Suprapubic skin (tissue), 4 donors: ENCODE results near the gene CASD1. TPM values are rescaled to one million over a fixed set of nuclear protein-coding genes. Genes with fewer than 3 reads are reported as not detected.

Experiments used
- DNase-seq, 2 donors: peaks; one replicate each; pipeline ENCODE4 v3.0.0-alpha.2; 2019; ENCODE audit warnings: low spot score in 2 of 2
- H3K27ac ChIP-seq: fragments of 200-600 bp; sonication (generic); one replicate; pipeline ENCODE4 v1.5.1; 2019
- H3K27me3 ChIP-seq: fragments of 200-600 bp; sonication (generic); one replicate; pipeline ENCODE4 v1.5.1; 2019
- H3K36me3 ChIP-seq: fragments of 200-600 bp; sonication (generic); one replicate; pipeline ENCODE4 v1.5.1; 2019
- H3K4me1 ChIP-seq: fragments of 200-600 bp; sonication (generic); one replicate; pipeline ENCODE4 v1.5.1; 2019
- H3K4me3 ChIP-seq: fragments of 200-600 bp; sonication (generic); one replicate; pipeline ENCODE4 v1.5.1; 2019; ENCODE audit warnings: mild to moderate bottlenecking
- H3K9me3 ChIP-seq: fragments of 200-600 bp; sonication (generic); one replicate; pipeline ENCODE4 v1.5.1; 2019
- EP300 ChIP-seq: sonication (generic); formaldehyde crosslinking; IDR thresholded peaks from one replicate; pipeline ENCODE4 v1.6.1; 2017; ENCODE audit warnings: antibody characterized with exemption
- POLR2A ChIP-seq, 2 donors: fragments of 450-650 bp; IDR thresholded peaks; one replicate each; pipeline ENCODE4 v1.6.1; 2017; ENCODE audit warnings: antibody characterized with exemption in 2 of 2, mild to moderate bottlenecking in 2 of 2, moderate library complexity in 2 of 2
- POLR2AphosphoS5 ChIP-seq, 3 donors: sonication (generic); formaldehyde crosslinking; IDR thresholded peaks; one replicate each; pipeline ENCODE4 v1.6.1; 2017; ENCODE audit warnings: antibody characterized with exemption in 3 of 3
- WGBS: methylation state at CpG from one replicate; pipeline ENCODE4 v1.1.5; 2018; 5-methylcytosine and 5-hydroxymethylcytosine counted together
- total RNA-seq, 4 donors: library from RNA; depleted of rRNA; stranded (reverse); fragments of >200 nt; gene quantifications; one replicate each; pipeline ENCODE4 v1.1.0, GENCODE V29; 2016
- TF ChIP-seq, protein P1 (sequence below), 2 donors: fragments of 200-600 bp in 1 of 2; fragments of 450-650 bp in 1 of 2; sonication (generic) in 1 of 2; IDR thresholded peaks; one replicate each; pipeline ENCODE4 v1.5.1; 2016 to 2019; ENCODE audit warnings: antibody characterized with exemption in 2 of 2, mild to moderate bottlenecking in 1 of 2, moderate library complexity in 1 of 2

Gene CASD1
- total RNA-seq, 4 donors from 2014 or later, result 9.0 to 15.1 (median 12.6) TPM

DNA sequence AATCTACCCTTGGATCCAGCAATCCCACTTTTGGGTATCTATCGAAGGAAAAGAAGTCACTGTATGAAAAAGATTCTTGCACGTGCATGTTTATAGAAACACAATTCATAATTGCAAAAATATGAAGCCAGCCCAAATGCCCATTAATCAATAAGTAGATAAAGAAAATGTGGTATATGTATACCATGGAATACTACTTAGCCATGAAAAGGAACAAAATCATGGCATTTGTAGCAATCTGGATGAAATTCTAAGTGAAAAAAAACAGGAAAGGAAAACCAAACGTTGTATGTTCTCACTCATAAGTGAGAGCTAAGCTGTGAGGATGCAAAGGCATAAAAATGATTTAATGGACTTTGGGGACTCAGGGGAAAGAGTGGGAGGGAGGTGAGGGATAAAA lies 18.2 kb upstream of the CASD1 start:
- Histone ChIP-seq H3K4me3 (no peak overlapping the region), H3K36me3 (no peaks in the 10 kb centered on the region), H3K9me3 (no peaks in the 10 kb centered on the region), H3K27ac (no peak overlapping the region), H3K27me3 (peaks cover 2% of the 10 kb centered on the region), H3K4me1 (no peaks in the 10 kb centered on the region)
- TF ChIP-seq EP300 (no peak), POLR2AphosphoS5 (IDR thresholded peaks at IDR 0.05) (no peak), POLR2A (IDR thresholded peaks at IDR 0.05) (no peak)
- TF ChIP-seq, protein P1, sequence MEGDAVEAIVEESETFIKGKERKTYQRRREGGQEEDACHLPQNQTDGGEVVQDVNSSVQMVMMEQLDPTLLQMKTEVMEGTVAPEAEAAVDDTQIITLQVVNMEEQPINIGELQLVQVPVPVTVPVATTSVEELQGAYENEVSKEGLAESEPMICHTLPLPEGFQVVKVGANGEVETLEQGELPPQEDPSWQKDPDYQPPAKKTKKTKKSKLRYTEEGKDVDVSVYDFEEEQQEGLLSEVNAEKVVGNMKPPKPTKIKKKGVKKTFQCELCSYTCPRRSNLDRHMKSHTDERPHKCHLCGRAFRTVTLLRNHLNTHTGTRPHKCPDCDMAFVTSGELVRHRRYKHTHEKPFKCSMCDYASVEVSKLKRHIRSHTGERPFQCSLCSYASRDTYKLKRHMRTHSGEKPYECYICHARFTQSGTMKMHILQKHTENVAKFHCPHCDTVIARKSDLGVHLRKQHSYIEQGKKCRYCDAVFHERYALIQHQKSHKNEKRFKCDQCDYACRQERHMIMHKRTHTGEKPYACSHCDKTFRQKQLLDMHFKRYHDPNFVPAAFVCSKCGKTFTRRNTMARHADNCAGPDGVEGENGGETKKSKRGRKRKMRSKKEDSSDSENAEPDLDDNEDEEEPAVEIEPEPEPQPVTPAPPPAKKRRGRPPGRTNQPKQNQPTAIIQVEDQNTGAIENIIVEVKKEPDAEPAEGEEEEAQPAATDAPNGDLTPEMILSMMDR (IDR thresholded peaks at IDR 0.05), result no peak
- 75% methylated on average over 3 of the region's 3 CpGs for WGBS
- no peak for DNase-seq

DNA sequence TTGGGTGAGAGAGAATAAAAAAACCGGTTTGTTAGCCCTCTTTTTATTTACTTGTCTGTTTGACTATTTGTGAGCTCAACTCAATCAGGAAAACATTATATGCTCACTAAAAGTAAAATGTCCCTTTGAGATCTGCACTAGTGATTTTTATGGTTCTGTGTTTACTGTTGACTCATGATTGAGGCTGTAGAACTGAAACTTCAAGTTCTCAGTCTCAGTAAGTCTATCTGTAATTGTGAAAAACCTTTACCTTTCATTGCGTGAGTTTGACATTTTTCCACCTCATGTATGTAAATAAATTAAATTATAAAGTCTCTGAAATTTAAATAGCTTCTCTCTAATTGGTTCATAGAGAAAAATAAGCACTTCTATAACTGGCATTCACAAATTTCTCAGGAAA lies 17.0 kb upstream of the CASD1 start:
- H3K36me3 ChIP-seq, result no peaks in the 10 kb centered on the region
- no peak overlapping the region for H3K4me3 ChIP-seq
- H3K4me1 ChIP-seq, result no peaks in the 10 kb centered on the region
- TF ChIP-seq EP300, result no peak
- no peak for TF ChIP-seq POLR2A (IDR thresholded peaks at IDR 0.05)
- no peak for TF ChIP-seq POLR2AphosphoS5 (IDR thresholded peaks at IDR 0.05)
- TF ChIP-seq, protein P1 (IDR thresholded peaks at IDR 0.05), result no peak
- no peak for DNase-seq
- H3K27ac ChIP-seq, result no peak overlapping the region
- H3K27me3 ChIP-seq, result peaks cover 2% of the 10 kb centered on the region
- WGBS, result 85% methylated on average over 2 of the region's 2 CpGs
- no peaks in the 10 kb centered on the region for H3K9me3 ChIP-seq

DNA sequence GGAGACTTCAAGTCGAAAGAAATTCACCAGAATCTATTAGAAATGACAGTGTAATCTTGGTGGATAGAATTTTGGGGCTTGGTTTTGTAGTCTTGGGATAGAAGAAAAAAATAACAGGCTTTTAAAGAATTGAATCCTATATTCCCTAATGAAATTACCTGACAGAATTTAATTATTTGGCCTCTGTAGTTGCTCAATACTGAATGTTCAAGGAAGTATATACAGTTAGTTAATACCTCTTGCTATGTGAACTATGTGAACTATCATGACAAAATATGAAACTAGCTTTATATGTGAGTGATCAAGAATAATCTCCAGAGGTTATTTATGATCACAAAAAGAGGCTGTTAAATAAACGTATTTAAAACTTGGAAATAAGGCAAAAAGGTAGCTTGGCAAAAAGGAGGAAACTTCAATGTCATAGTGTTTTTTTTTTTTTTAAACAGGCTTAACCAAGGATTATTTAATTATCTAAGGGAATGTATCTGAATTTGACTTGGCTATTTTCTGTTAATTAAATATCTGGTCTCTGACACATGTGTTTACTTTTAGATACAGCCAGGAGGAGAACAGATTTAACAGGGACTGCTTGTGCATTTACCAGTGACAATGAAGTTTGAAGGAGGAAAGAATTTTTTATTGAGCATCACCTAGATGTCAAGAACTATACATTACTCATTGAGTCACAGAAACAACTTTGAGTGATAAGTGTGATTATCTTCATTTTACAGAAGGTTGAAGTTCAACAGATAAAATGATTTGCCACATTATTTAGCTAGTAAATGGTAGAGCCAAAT lies 11.5 kb upstream of the CASD1 start:
- H3K27ac ChIP-seq, result no peak overlapping the region
- no peak for DNase-seq
- no peaks in the 10 kb centered on the region for H3K4me1 ChIP-seq
- H3K36me3 ChIP-seq, result no peaks in the 10 kb centered on the region
- H3K27me3 ChIP-seq, result no peaks in the 10 kb centered on the region
- TF ChIP-seq, protein P1 (IDR thresholded peaks at IDR 0.05), result no peak
- TF ChIP-seq POLR2A (IDR thresholded peaks at IDR 0.05), result no peak
- TF ChIP-seq EP300, result no peak
- TF ChIP-seq POLR2AphosphoS5 (IDR thresholded peaks at IDR 0.05), result no peak
- H3K9me3 ChIP-seq, result no peaks in the 10 kb centered on the region
- H3K4me3 ChIP-seq, result no peak overlapping the region
- 82% methylated on average over 2 of the region's 2 CpGs for WGBS

DNA sequence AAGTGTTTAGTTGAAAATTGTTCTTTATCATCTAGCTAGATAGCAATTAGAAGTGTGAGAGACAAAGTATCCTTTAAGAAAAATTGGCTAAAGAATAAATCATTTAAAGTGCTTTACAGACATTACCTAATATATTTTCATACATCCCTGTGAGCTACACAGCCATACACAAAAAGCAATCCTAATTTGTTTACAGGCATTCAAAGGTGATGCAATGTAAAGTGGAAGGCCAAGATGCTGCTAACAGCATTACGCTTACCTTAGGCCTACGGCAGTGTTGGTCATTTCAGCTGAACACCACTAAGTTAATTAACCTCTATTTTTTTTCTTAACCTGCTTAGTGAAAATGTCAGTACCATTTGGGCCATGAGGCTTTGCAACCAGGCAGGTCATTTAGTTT lies 10.7 kb upstream of the CASD1 start:
- Histone ChIP-seq H3K27me3 (no peaks in the 10 kb centered on the region), H3K27ac (no peak overlapping the region), H3K4me1 (no peaks in the 10 kb centered on the region), H3K36me3 (no peaks in the 10 kb centered on the region), H3K4me3 (no peak overlapping the region), H3K9me3 (no peaks in the 10 kb centered on the region)
- no peak for DNase-seq
- no peak for TF ChIP-seq POLR2A (IDR thresholded peaks at IDR 0.05)
- TF ChIP-seq POLR2AphosphoS5 (IDR thresholded peaks at IDR 0.05), result no peak
- TF ChIP-seq EP300, result no peak
- TF ChIP-seq, protein P1 (IDR thresholded peaks at IDR 0.05), result no peak
- 98% methylated on average over 2 of the region's 2 CpGs for WGBS

DNA sequence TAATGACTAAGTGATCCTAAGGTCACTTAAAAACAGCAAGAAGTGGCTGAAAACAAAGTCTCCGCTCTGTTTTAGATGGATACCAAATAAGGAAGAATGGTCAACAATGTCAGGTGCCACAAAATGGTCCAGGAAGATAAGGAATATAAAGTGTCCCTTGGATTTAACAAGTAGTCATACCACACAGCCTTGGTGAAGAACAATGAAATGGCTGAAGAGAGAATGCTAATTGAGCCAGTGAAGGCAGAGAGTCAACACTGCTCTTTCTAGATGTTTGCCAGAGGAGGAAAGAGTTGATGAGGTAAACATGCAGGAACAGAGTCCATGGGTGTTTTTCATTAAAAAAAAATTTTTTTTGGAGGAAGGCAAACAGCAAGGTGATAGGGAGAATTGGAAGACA lies 2.1 kb upstream of the CASD1 start:
- Histone ChIP-seq H3K4me1 (peaks cover 23% of the 10 kb centered on the region), H3K36me3 (no peaks in the 10 kb centered on the region), H3K4me3 (no peak overlapping the region), H3K9me3 (no peaks in the 10 kb centered on the region), H3K27me3 (no peaks in the 10 kb centered on the region), H3K27ac (no peak overlapping the region)
- 100% methylated on average over 1 of the region's 1 CpG for WGBS
- TF ChIP-seq, protein P1 (IDR thresholded peaks at IDR 0.05), result no peak
- TF ChIP-seq EP300, result no peak
- no peak for TF ChIP-seq POLR2A (IDR thresholded peaks at IDR 0.05)
- no peak for TF ChIP-seq POLR2AphosphoS5 (IDR thresholded peaks at IDR 0.05)
- no peak for DNase-seq
